ENCODE measurements around the gene GGCT.

Gene GGCT

DNA sequence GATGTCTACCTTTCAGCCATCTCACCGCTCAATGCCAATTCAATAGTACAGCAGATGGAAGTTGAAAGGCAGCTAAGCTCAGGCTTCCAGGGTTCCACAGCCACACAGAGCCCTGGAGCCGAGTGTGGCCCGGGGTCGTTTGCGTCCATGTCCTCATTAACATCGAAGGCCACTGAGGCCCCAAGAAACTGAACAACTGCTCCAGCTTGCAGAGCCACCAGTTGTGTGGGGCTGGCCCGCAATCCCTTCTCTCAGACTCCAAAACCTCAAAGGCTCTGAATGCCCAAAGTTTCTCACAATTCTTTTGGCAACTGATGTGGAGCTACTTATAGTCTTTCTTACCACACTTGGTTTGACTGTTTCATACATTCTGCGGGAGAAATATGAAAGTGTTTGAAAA is 57.2 kb downstream of the GGCT start:
- DNase-seq (ENCODE audit: low read depth in 1 of 2, low spot score in 1 of 2): no peak
- no peak overlapping the region for H3K27ac ChIP-seq (replicated peaks)
- no peak overlapping the region for H3K4me3 ChIP-seq (replicated peaks; ENCODE audit: insufficient read depth, low read length)
- no peaks in the 10 kb centered on the region for H3K27me3 ChIP-seq (ENCODE audit: insufficient read depth, poor library complexity, severe bottlenecking)
- TF ChIP-seq CTCF (IDR thresholded peaks at IDR 0.05; ENCODE audit: insufficient read depth, low read length) (no peak), GABPA (IDR thresholded peaks at IDR 0.05; ENCODE audit: low read depth) (no peak), SPI1 (IDR thresholded peaks at IDR 0.05; ENCODE audit: borderline replicate concordance, low read depth) (no peak), REST (IDR thresholded peaks at IDR 0.05; ENCODE audit: insufficient replicate concordance, low read depth) (no peak), POLR2AphosphoS5 (IDR thresholded peaks at IDR 0.05; ENCODE audit: low read depth) (no peak)

Measured in HL-60 (cell line).